Measurements from ENCODE around the gene PPHLN1.

DNA sequence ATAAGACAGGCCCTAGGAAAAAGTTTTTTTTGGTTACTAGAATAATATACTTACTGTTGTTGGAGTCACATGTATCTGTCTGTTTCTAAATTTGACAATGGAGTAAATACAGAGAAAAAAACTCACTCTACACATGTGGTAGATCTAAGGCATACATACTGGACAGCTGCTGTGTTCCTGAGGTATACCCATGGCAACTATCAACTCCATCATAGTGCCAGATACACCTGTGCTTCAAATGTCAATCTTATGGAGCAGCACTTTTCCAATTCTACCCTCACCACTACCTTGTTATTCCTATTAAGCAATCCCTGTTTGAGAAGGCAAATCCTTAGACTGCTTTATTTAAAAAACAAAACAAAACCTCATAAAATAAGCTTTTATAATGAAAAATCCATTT is 3.4 kb upstream of the PPHLN1 start:
- TF ChIP-seq, protein P1, sequence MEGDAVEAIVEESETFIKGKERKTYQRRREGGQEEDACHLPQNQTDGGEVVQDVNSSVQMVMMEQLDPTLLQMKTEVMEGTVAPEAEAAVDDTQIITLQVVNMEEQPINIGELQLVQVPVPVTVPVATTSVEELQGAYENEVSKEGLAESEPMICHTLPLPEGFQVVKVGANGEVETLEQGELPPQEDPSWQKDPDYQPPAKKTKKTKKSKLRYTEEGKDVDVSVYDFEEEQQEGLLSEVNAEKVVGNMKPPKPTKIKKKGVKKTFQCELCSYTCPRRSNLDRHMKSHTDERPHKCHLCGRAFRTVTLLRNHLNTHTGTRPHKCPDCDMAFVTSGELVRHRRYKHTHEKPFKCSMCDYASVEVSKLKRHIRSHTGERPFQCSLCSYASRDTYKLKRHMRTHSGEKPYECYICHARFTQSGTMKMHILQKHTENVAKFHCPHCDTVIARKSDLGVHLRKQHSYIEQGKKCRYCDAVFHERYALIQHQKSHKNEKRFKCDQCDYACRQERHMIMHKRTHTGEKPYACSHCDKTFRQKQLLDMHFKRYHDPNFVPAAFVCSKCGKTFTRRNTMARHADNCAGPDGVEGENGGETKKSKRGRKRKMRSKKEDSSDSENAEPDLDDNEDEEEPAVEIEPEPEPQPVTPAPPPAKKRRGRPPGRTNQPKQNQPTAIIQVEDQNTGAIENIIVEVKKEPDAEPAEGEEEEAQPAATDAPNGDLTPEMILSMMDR (IDR thresholded peaks at IDR 0.05) = no peak
- TF ChIP-seq ZFX (IDR thresholded peaks at IDR 0.05; ENCODE audit: borderline replicate concordance) = no peak

Measured in 22Rv1 (cell line).